ENCODE measurements around the gene DLX3.

Gene DLX3

GRCh38 chr17:50027881-50028735, 33.1 kb upstream of the DLX3 start:
- H3K27ac ChIP-seq, result no peak overlapping the region
- no peak overlapping the region for H3K4me3 ChIP-seq
- no peak overlapping the region for H3K9ac ChIP-seq (ENCODE audit: insufficient read length)

DNA sequence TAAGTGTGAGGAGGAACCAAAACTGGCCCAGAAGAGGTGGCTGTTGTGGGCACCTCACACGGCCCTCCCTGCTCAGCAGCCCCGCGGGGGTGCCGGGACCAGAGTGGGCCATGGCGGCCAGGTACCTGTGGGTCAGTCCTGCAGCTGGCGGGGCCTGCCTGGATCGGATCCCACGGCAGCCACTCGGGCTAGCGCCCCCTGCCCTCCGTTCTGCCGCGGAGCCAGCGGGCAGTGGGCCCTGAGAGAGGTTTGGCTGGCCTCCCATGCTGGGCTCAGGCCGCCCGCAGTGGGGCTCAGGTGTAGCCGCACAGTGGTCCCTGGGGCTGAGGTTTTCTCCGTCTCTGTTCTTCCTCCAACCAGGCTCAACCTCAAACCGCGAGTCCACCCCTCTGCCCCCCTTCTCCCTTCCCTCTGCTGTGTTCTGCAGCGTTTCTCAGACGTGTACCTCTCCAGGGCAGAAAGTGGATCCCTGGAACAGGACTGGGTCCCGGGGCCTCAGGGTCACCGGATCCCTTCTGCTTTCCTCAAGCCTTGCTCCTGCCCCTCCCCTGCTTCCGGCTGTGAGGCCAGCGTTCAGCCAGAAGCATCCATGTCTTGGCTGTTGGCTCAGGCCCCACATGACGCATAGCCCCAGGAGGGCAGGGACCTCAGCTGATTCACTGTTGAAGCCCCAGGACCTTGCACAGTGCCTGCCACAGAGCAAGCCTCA, 32.3 kb upstream of the DLX3 start:
- TF ChIP-seq FOXP2 (optimal IDR thresholded peaks at IDR 0.05; ENCODE audit: control extremely low read depth, extremely low read length, insufficient read depth) (no peak), EZH2 (IDR thresholded peaks at IDR 0.05) (no peak), POLR2AphosphoS5 (IDR thresholded peaks at IDR 0.05; ENCODE audit: borderline replicate concordance, low read depth, low read length) (no peak)
- DNase-seq (ENCODE audit: low read depth, low spot score), result no peak
- no peak overlapping the region for H3K9ac ChIP-seq (ENCODE audit: insufficient read length)
- H3K4me3 ChIP-seq, result no peak overlapping the region
- H3K9me3 ChIP-seq (ENCODE audit: low read depth, low read length), result no peaks in the 10 kb centered on the region
- H3K36me3 ChIP-seq (ENCODE audit: insufficient read depth, low read length), result no peaks in the 10 kb centered on the region
- H3K27ac ChIP-seq, result no peak overlapping the region

More at GRCh38 chr17:50027881-50028735, 33.1 kb upstream of the DLX3 start:
- DNase-seq (ENCODE audit: low read depth, low spot score), result no peak
- TF ChIP-seq FOXP2 (optimal IDR thresholded peaks at IDR 0.05; ENCODE audit: control extremely low read depth, extremely low read length, insufficient read depth) (no peak), POLR2AphosphoS5 (IDR thresholded peaks at IDR 0.05; ENCODE audit: borderline replicate concordance, low read depth, low read length) (no peak), EZH2 (IDR thresholded peaks at IDR 0.05) (no peak)
- Histone ChIP-seq H3K36me3 (ENCODE audit: insufficient read depth, low read length) (no peaks in the 10 kb centered on the region), H3K9me3 (ENCODE audit: low read depth, low read length) (no peaks in the 10 kb centered on the region)

GRCh38 chr17:50026837-50027171, 31.8 kb upstream of the DLX3 start:
- Histone ChIP-seq H3K9ac (ENCODE audit: insufficient read length) (no peak overlapping the region), H3K9me3 (ENCODE audit: low read depth, low read length) (no peaks in the 10 kb centered on the region), H3K36me3 (ENCODE audit: insufficient read depth, low read length) (no peaks in the 10 kb centered on the region), H3K4me3 (no peak overlapping the region), H3K27ac (no peak overlapping the region)
- DNase-seq (ENCODE audit: low read depth, low spot score), result no peak
- no peak for TF ChIP-seq FOXP2 (optimal IDR thresholded peaks at IDR 0.05; ENCODE audit: control extremely low read depth, extremely low read length, insufficient read depth)
- TF ChIP-seq EZH2 (IDR thresholded peaks at IDR 0.05), result no peak
- no peak for TF ChIP-seq POLR2AphosphoS5 (IDR thresholded peaks at IDR 0.05; ENCODE audit: borderline replicate concordance, low read depth, low read length)

GRCh38 chr17:50026046-50026675, 31.1 kb upstream of the DLX3 start:
- TF ChIP-seq EZH2 (IDR thresholded peaks at IDR 0.05) (no peak), FOXP2 (optimal IDR thresholded peaks at IDR 0.05; ENCODE audit: control extremely low read depth, extremely low read length, insufficient read depth) (no peak), POLR2AphosphoS5 (IDR thresholded peaks at IDR 0.05; ENCODE audit: borderline replicate concordance, low read depth, low read length) (no peak)
- DNase-seq (ENCODE audit: low read depth, low spot score), result no peak
- Histone ChIP-seq H3K9ac (ENCODE audit: insufficient read length) (no peak overlapping the region), H3K9me3 (ENCODE audit: low read depth, low read length) (no peaks in the 10 kb centered on the region), H3K4me3 (no peak overlapping the region), H3K36me3 (ENCODE audit: insufficient read depth, low read length) (no peaks in the 10 kb centered on the region), H3K27ac (no peak overlapping the region)

- TF ChIP-seq EZH2 (IDR thresholded peaks at IDR 0.05) (no peak), FOXP2 (optimal IDR thresholded peaks at IDR 0.05; ENCODE audit: control extremely low read depth, extremely low read length, insufficient read depth) (no peak), POLR2AphosphoS5 (IDR thresholded peaks at IDR 0.05; ENCODE audit: borderline replicate concordance, low read depth, low read length) (no peak)
- H3K9ac ChIP-seq (ENCODE audit: insufficient read length), result no peak overlapping the region
- no peaks in the 10 kb centered on the region for H3K9me3 ChIP-seq (ENCODE audit: low read depth, low read length)
- no peak overlapping the region for H3K27ac ChIP-seq
- no peak overlapping the region for H3K4me3 ChIP-seq
- H3K36me3 ChIP-seq (ENCODE audit: insufficient read depth, low read length), result no peaks in the 10 kb centered on the region
- no peak for DNase-seq (ENCODE audit: low read depth, low spot score)
These were observed 29.8 kb upstream of the DLX3 start for GRCh38 chr17:50024808-50025207.

DNA sequence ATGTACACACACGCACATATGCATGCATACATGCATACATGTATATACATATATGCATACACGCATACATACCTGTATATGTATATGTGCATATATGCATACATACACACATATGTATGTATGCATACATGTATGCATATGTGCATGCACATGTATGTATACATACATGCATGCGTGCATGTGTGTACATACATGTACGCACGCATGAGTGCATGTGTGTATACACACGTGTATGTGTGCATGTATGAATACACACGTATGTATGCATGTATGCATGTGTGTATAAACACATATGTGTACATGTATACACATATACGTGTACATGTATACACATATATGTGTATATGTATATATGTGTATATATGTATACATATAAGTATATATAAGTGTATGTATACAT, 28.5 kb upstream of the DLX3 start:
- Histone ChIP-seq H3K27ac (no peak overlapping the region), H3K36me3 (ENCODE audit: insufficient read depth, low read length) (no peaks in the 10 kb centered on the region), H3K9ac (ENCODE audit: insufficient read length) (no peak overlapping the region), H3K4me3 (no peak overlapping the region), H3K9me3 (ENCODE audit: low read depth, low read length) (no peaks in the 10 kb centered on the region)
- no peak for DNase-seq (ENCODE audit: low read depth, low spot score)
- TF ChIP-seq FOXP2 (optimal IDR thresholded peaks at IDR 0.05; ENCODE audit: control extremely low read depth, extremely low read length, insufficient read depth) (no peak), POLR2AphosphoS5 (IDR thresholded peaks at IDR 0.05; ENCODE audit: borderline replicate concordance, low read depth, low read length) (no peak), EZH2 (IDR thresholded peaks at IDR 0.05) (no peak)

DNA sequence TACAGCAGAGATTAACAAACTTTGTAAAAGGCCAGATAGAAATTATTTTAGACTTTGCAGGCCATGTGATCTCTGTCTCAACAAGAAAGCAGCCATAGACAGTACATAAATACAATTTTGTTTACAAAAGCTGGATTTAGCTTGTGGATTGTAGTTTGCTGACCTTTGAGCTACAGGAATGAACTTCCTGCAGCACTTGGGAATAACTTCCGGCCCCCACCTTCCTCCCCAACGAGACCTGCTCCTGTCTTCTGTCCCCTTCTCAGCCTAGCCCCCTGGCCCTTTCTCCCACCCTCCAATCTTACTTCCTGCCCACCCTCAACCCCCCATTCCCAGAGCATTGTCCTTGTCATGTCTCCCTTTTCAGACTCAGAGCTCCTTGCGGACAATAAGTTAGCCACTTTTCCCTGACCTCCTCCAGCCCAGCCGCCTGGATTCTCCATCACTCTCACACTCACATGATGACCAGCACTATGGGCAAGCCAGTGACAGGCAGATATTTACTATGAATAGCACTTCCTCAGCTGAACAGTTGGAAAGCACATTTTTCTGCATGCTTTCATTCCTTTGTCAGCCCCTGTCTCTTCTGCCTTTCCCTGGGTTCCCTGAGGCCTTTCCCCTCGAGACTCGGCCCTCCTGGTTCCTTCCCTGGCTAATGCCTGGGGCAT, 27.6 kb upstream of the DLX3 start:
- no peak overlapping the region for H3K27ac ChIP-seq
- DNase-seq (ENCODE audit: low read depth, low spot score), result no peak
- no peak for TF ChIP-seq EZH2 (IDR thresholded peaks at IDR 0.05)
- no peak for TF ChIP-seq POLR2AphosphoS5 (IDR thresholded peaks at IDR 0.05; ENCODE audit: borderline replicate concordance, low read depth, low read length)
- no peak for TF ChIP-seq FOXP2 (optimal IDR thresholded peaks at IDR 0.05; ENCODE audit: control extremely low read depth, extremely low read length, insufficient read depth)
- no peak overlapping the region for H3K4me3 ChIP-seq
- no peaks in the 10 kb centered on the region for H3K9me3 ChIP-seq (ENCODE audit: low read depth, low read length)
- no peak overlapping the region for H3K9ac ChIP-seq (ENCODE audit: insufficient read length)
- H3K36me3 ChIP-seq (ENCODE audit: insufficient read depth, low read length), result no peaks in the 10 kb centered on the region
